ENCODE measurements around the gene DYNC1I2. TPM values are rescaled to one million over a fixed set of nuclear protein-coding genes. Genes with fewer than 3 reads are reported as not detected.
"Not testable (repeated sequence)": the region's sequence is repeated elsewhere in the genome, so short reads cannot be mapped to it uniquely, and the experiment has no call there.

DYNC1I2 gene
- total RNA-seq, 1 donor from 2014 or later: 49.4 TPM

- Mint-ChIP-seq H3K27me3 (ENCODE audit: insufficient read depth) (no peaks in the 10 kb centered on the region), H3K27ac (no peak overlapping the region), H3K4me3 (no peak overlapping the region), H3K9me3 (no peaks in the 10 kb centered on the region), H3K36me3 (ENCODE audit: low read depth) (peaks cover 33% of the 10 kb centered on the region), H3K4me1 (ENCODE audit: low read depth) (no peaks in the 10 kb centered on the region)
- no peak for DNase-seq (ENCODE audit: low spot score)
- intact Hi-C loops (cut with micrococcal nuclease): no loop called here
Observed at GRCh38 chr2:171726847-171727450, 39.7 kb downstream of the DYNC1I2 start.

GRCh38 chr2:171728989-171729951 is 42.0 kb downstream of the DYNC1I2 start:
- H3K9me3 Mint-ChIP-seq: no peaks in the 10 kb centered on the region
- H3K4me1 Mint-ChIP-seq (ENCODE audit: low read depth): no peaks in the 10 kb centered on the region
- H3K4me3 Mint-ChIP-seq: no peak overlapping the region
- H3K27me3 Mint-ChIP-seq (ENCODE audit: insufficient read depth): no peaks in the 10 kb centered on the region
- H3K27ac Mint-ChIP-seq: no peak overlapping the region
- DNase-seq (ENCODE audit: low spot score): no peak
- peaks cover 45% of the 10 kb centered on the region for H3K36me3 Mint-ChIP-seq (ENCODE audit: low read depth)
- intact Hi-C loops (cut with micrococcal nuclease): no loop called here

- no peaks in the 10 kb centered on the region for H3K27me3 Mint-ChIP-seq (ENCODE audit: insufficient read depth)
- H3K9me3 Mint-ChIP-seq: no peaks in the 10 kb centered on the region
- no peak for DNase-seq (ENCODE audit: low spot score)
- intact Hi-C loops (cut with micrococcal nuclease): no loop called here
- H3K4me1 Mint-ChIP-seq (ENCODE audit: low read depth): no peaks in the 10 kb centered on the region
- no peak overlapping the region for H3K27ac Mint-ChIP-seq
- H3K36me3 Mint-ChIP-seq (ENCODE audit: low read depth): peaks cover 48% of the 10 kb centered on the region
- no peak overlapping the region for H3K4me3 Mint-ChIP-seq
Observed at GRCh38 chr2:171729952-171730317, 42.7 kb downstream of the DYNC1I2 start.

- intact Hi-C loops (cut with micrococcal nuclease): no loop called here
- no peak overlapping the region for H3K27ac Mint-ChIP-seq
- peaks cover 7% of the 10 kb centered on the region for H3K4me1 Mint-ChIP-seq (ENCODE audit: low read depth)
- H3K36me3 Mint-ChIP-seq (ENCODE audit: low read depth): peaks cover 43% of the 10 kb centered on the region
- no peak overlapping the region for H3K4me3 Mint-ChIP-seq
- H3K9me3 Mint-ChIP-seq: no peaks in the 10 kb centered on the region
- no peak for DNase-seq (ENCODE audit: low spot score)
- no peaks in the 10 kb centered on the region for H3K27me3 Mint-ChIP-seq (ENCODE audit: insufficient read depth)
Observed at GRCh38 chr2:171735991-171736710, 48.9 kb downstream of the DYNC1I2 start.

DNA sequence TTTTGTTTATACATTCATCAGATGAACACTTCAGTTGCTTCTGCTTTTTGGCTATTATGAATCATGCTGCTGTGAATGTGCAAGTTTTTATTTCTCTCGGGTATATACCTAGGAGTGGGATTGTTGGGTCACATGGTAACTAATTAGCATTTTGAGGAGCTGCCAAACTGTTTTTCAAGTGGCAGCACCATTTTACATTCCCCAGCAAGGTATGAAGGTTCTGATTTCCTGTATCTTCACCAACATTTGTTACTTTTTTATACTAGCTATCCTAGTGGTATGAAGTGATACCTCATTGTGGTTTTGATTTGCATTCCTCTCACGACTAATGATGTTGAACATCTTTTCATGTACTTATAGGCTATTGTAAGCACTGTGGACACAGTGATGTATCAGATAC is 53.9 kb downstream of the DYNC1I2 start:
- H3K36me3 Mint-ChIP-seq (ENCODE audit: low read depth): peaks cover 40% of the 10 kb centered on the region
- H3K4me1 Mint-ChIP-seq (ENCODE audit: low read depth): peaks cover 11% of the 10 kb centered on the region
- no peak for DNase-seq (ENCODE audit: low spot score)
- no peak overlapping the region for H3K4me3 Mint-ChIP-seq
- intact Hi-C loops (cut with micrococcal nuclease): loop anchor here (1.0 kb wide), 1 partner anchor 23 kb away; no protein-coding TSS in a partner anchor
- no peaks in the 10 kb centered on the region for H3K27me3 Mint-ChIP-seq (ENCODE audit: insufficient read depth)
- H3K9me3 Mint-ChIP-seq: no peaks in the 10 kb centered on the region
- no peak overlapping the region for H3K27ac Mint-ChIP-seq

DNA sequence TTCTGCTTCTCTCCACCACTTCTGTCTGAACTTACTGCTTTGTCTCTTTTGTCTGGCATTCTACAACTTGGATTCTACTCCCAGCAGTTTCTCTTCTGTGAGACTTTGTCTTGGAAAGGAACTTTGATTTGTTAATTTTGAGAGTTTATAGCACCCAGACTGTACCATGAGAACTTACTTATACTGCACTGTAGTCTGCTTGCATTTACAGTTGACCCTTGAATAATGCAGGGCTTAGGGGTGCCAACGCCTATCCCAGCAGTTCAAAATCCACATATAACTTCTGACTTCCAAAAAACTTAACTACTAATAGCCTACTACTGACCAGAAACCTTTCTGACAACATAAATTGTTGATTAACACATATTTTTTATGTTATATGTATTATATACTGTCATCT is 55.5 kb downstream of the DYNC1I2 start:
- no peak overlapping the region for H3K4me3 Mint-ChIP-seq
- peaks cover 34% of the 10 kb centered on the region for H3K36me3 Mint-ChIP-seq (ENCODE audit: low read depth)
- H3K9me3 Mint-ChIP-seq: no peaks in the 10 kb centered on the region
- H3K4me1 Mint-ChIP-seq (ENCODE audit: low read depth): peaks cover 11% of the 10 kb centered on the region
- H3K27me3 Mint-ChIP-seq (ENCODE audit: insufficient read depth): no peaks in the 10 kb centered on the region
- intact Hi-C loops (cut with micrococcal nuclease): no loop called here
- H3K27ac Mint-ChIP-seq: no peak overlapping the region
- DNase-seq (ENCODE audit: low spot score): no peak

DNA sequence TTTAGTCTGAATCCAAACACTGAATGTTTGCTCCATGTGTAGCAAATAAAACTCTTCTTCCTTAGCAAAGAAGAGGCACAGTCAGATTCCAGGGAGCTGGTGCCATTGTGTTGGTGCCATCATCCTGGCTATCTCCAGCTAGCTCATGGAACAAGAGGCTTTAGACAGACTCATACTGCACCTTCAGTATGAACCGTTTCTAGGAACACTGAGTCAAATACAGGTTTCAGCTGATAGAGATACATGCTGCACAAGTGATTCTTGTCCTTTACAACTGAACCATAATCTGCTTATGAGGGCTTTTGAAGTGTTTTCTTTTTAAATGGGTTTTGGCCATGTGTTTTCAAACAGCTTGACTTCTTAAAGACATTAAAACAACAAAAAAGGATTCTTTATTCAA is 57.9 kb downstream of the DYNC1I2 start:
- Mint-ChIP-seq H3K4me1 (ENCODE audit: low read depth) (peaks cover 11% of the 10 kb centered on the region), H3K27ac (no peak overlapping the region), H3K9me3 (no peaks in the 10 kb centered on the region), H3K36me3 (ENCODE audit: low read depth) (peaks cover 38% of the 10 kb centered on the region), H3K27me3 (ENCODE audit: insufficient read depth) (peaks cover 2% of the 10 kb centered on the region), H3K4me3 (no peak overlapping the region)
- DNase-seq (ENCODE audit: low spot score): no peak
- intact Hi-C loops (cut with micrococcal nuclease): no loop called here

- H3K27ac Mint-ChIP-seq: no peak overlapping the region
- intact Hi-C loops (cut with micrococcal nuclease): no loop called here
- no peak overlapping the region for H3K4me3 Mint-ChIP-seq
- no peak for DNase-seq (ENCODE audit: low spot score)
- H3K4me1 Mint-ChIP-seq (ENCODE audit: low read depth): peaks cover 8% of the 10 kb centered on the region
- no peaks in the 10 kb centered on the region for H3K9me3 Mint-ChIP-seq
- peaks cover 2% of the 10 kb centered on the region for H3K27me3 Mint-ChIP-seq (ENCODE audit: insufficient read depth)
- peaks cover 35% of the 10 kb centered on the region for H3K36me3 Mint-ChIP-seq (ENCODE audit: low read depth)
Observed at GRCh38 chr2:171745806-171746205, 58.5 kb downstream of the DYNC1I2 start.

- DNase-seq (ENCODE audit: low spot score): no peak
- H3K36me3 Mint-ChIP-seq (ENCODE audit: low read depth): peaks cover 28% of the 10 kb centered on the region
- no peaks in the 10 kb centered on the region for H3K9me3 Mint-ChIP-seq
- no peak overlapping the region for H3K4me3 Mint-ChIP-seq
- H3K27ac Mint-ChIP-seq: no peak overlapping the region
- intact Hi-C loops (cut with micrococcal nuclease): no loop called here
- peaks cover 2% of the 10 kb centered on the region for H3K27me3 Mint-ChIP-seq (ENCODE audit: insufficient read depth)
- H3K4me1 Mint-ChIP-seq (ENCODE audit: low read depth): no peaks in the 10 kb centered on the region
Observed at GRCh38 chr2:171747371-171747770, 60.1 kb downstream of the DYNC1I2 start.

- intact Hi-C loops (cut with micrococcal nuclease): no loop called here
- H3K27ac Mint-ChIP-seq: no peak overlapping the region
- no peaks in the 10 kb centered on the region for H3K27me3 Mint-ChIP-seq (ENCODE audit: insufficient read depth)
Observed at GRCh38 chr2:171754254-171754939, 67.1 kb downstream of the DYNC1I2 start.

DNA sequence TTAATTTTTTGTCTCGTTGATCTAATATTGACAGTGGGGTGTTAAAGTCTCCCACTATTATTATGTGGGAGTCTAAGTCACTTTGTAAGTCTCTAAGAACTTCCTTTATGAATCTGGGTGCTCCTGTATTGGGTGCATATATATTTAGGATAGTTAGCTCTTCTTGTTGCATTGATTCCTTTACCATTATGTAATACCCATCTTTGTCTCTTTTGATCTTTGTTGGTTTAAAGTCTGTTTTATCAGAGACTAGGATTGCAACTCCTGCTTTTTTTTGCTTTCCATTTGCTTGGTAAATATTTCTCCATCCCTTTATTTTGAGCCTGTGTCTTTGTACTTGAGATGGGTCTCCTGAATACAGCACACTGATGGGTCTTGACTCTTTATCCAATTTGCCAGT is 71.5 kb downstream of the DYNC1I2 start:
- H3K4me3 Mint-ChIP-seq; DNase-seq (ENCODE audit: low spot score); H3K4me1 Mint-ChIP-seq (ENCODE audit: low read depth); H3K27ac Mint-ChIP-seq; intact Hi-C loops (cut with micrococcal nuclease); H3K27me3 Mint-ChIP-seq (ENCODE audit: insufficient read depth): not testable (repeated sequence)
- Mint-ChIP-seq H3K36me3 (ENCODE audit: low read depth) (peaks cover 46% of the 10 kb centered on the region), H3K9me3 (peaks cover 10% of the 10 kb centered on the region)

More at GRCh38 chr2:171754254-171754939, 67.1 kb downstream of the DYNC1I2 start:
- no peak for DNase-seq (ENCODE audit: low spot score)
- Mint-ChIP-seq H3K4me1 (ENCODE audit: low read depth) (no peaks in the 10 kb centered on the region), H3K9me3 (peaks cover 10% of the 10 kb centered on the region), H3K4me3 (no peak overlapping the region), H3K36me3 (ENCODE audit: low read depth) (peaks cover 30% of the 10 kb centered on the region)

DNA sequence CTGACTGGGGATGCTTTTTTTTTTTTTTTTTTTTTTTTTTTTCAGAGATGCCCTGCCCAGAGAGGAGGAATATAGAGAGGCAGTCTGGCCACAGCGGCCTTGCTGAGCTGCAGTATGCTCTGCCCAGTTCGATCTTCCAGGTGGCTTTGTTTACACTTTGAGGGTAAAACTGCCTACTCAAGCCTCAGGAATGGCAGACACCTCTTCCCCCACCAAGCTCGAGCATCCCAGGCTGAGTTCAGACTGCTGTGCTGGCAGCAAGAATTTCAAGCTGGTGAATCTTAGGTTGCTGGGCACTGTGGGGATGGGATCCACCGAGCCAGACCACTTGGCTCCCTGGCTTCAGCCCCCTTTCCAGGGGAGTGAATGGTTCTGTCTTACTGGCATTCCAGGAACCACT is 73.9 kb downstream of the DYNC1I2 start:
- DNase-seq (ENCODE audit: low spot score); intact Hi-C loops (cut with micrococcal nuclease); H3K27ac Mint-ChIP-seq; H3K27me3 Mint-ChIP-seq (ENCODE audit: insufficient read depth); H3K4me3 Mint-ChIP-seq; H3K9me3 Mint-ChIP-seq; H3K4me1 Mint-ChIP-seq (ENCODE audit: low read depth): not testable (repeated sequence)
- H3K36me3 Mint-ChIP-seq (ENCODE audit: low read depth): peaks cover 38% of the 10 kb centered on the region
